ENCODE results near the gene ASS1. TPM values are rescaled to one million over a fixed set of nuclear protein-coding genes. Genes with fewer than 3 reads are reported as not detected.
"Not testable (repeated sequence)": the region's sequence is repeated elsewhere in the genome, so short reads cannot be mapped to it uniquely, and the experiment has no call there.

ASS1 gene
- total RNA-seq, 6 experiments from 2014 or later, result 437 to 1,278 (median 1,014) TPM

GRCh38 chr9:130399768-130400167, 45.0 kb upstream of the ASS1 start:
- DNase-seq, result no peak

GRCh38 chr9:130400870-130401269, 43.9 kb upstream of the ASS1 start:
- no peaks in the 10 kb centered on the region for H3K9me3 ChIP-seq
- no peaks in the 10 kb centered on the region for H3K27me3 ChIP-seq
- no peaks in the 10 kb centered on the region for H3K36me3 ChIP-seq
- H3K4me3 ChIP-seq, result no peak overlapping the region
- intact Hi-C loops (cut with DNase I), result no loop called here
- H3K27ac ChIP-seq, result no peak overlapping the region
- no peak for DNase-seq
- TF ChIP-seq POLR2A (IDR thresholded peaks at IDR 0.05), result no peak
- TF ChIP-seq, protein P1, sequence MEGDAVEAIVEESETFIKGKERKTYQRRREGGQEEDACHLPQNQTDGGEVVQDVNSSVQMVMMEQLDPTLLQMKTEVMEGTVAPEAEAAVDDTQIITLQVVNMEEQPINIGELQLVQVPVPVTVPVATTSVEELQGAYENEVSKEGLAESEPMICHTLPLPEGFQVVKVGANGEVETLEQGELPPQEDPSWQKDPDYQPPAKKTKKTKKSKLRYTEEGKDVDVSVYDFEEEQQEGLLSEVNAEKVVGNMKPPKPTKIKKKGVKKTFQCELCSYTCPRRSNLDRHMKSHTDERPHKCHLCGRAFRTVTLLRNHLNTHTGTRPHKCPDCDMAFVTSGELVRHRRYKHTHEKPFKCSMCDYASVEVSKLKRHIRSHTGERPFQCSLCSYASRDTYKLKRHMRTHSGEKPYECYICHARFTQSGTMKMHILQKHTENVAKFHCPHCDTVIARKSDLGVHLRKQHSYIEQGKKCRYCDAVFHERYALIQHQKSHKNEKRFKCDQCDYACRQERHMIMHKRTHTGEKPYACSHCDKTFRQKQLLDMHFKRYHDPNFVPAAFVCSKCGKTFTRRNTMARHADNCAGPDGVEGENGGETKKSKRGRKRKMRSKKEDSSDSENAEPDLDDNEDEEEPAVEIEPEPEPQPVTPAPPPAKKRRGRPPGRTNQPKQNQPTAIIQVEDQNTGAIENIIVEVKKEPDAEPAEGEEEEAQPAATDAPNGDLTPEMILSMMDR (IDR thresholded peaks at IDR 0.05), result no peak
- WGBS (ENCODE audit: insufficient coverage, low coverage, low lambda C conversion rate, missing lambda C conversion rate), result 100% methylated on average over 1 of the region's 8 CpGs
- no peaks in the 10 kb centered on the region for H3K4me1 ChIP-seq
- ATAC-seq, result no peak

More at GRCh38 chr9:130399768-130400167, 45.0 kb upstream of the ASS1 start:
- TF ChIP-seq, protein P1 (IDR thresholded peaks at IDR 0.05), result no peak
- no peak for TF ChIP-seq POLR2A (IDR thresholded peaks at IDR 0.05)
- Histone ChIP-seq H3K4me3 (no peak overlapping the region), H3K4me1 (no peaks in the 10 kb centered on the region), H3K36me3 (no peaks in the 10 kb centered on the region), H3K9me3 (no peaks in the 10 kb centered on the region), H3K27ac (no peak overlapping the region), H3K27me3 (no peaks in the 10 kb centered on the region)
- ATAC-seq, result no peak
- WGBS (ENCODE audit: insufficient coverage, low coverage, low lambda C conversion rate, missing lambda C conversion rate), result 60% methylated on average over 4 of the region's 8 CpGs
- intact Hi-C loops (cut with DNase I), result no loop called here

DNA sequence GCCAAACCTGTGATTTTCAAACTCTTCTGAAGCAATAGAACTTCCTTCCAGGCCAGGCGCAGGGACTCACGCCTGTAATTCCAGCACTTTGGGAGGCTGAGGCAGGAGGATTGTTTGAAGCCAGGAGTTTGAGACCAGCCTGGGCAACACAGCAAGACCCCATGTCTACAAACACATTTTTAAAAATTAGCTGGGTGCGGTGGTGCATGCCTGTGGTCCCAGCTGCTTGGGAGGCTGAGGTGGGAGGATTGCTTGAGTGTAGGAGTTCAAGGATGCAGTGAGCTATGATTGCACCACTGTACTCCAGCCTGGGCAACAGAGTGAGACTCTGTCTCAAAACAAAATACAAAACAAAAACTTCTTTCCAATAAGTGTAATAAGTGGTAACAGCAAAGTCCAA, 43.0 kb upstream of the ASS1 start:
- H3K4me3 ChIP-seq; ATAC-seq; intact Hi-C loops (cut with DNase I); DNase-seq; H3K9me3 ChIP-seq; H3K27me3 ChIP-seq; H3K27ac ChIP-seq; H3K36me3 ChIP-seq; H3K4me1 ChIP-seq: not testable (repeated sequence)
- 81% methylated on average over 3 of the region's 3 CpGs for WGBS (ENCODE audit: insufficient coverage, low coverage, low lambda C conversion rate, missing lambda C conversion rate)

DNA sequence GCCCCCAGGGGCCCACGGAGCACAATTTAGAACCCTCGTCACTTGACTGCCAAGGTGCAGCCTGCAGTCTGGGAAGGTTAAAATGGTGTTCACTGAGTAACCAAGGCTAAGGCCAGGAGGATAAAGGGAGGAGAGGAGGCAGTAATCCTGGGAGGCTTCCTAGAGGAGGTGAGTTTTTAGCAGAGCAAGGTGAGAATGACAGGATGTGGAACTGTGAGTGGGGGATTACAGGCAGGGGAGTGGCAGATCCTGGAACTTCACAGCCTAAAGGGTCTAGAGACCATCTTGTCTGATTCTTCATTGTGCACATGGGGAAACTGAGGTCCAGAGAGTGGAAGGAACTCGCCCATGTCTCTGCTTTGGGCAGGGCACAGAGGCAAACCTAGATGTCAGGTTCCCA, 42.5 kb upstream of the ASS1 start:
- ATAC-seq (no peak), DNase-seq (no peak)
- WGBS (ENCODE audit: insufficient coverage, low coverage, low lambda C conversion rate, missing lambda C conversion rate), result 91% methylated on average over 2 of the region's 3 CpGs
- no peaks in the 10 kb centered on the region for H3K27me3 ChIP-seq
- no peak overlapping the region for H3K27ac ChIP-seq
- intact Hi-C loops (cut with DNase I), result no loop called here
- no peaks in the 10 kb centered on the region for H3K4me1 ChIP-seq
- no peak overlapping the region for H3K4me3 ChIP-seq
- TF ChIP-seq, protein P1 (IDR thresholded peaks at IDR 0.05), result no peak
- no peak for TF ChIP-seq POLR2A (IDR thresholded peaks at IDR 0.05)
- no peaks in the 10 kb centered on the region for H3K9me3 ChIP-seq
- no peaks in the 10 kb centered on the region for H3K36me3 ChIP-seq

GRCh38 chr9:130402645-130403440, 41.9 kb upstream of the ASS1 start:
- Histone ChIP-seq H3K27me3 (no peaks in the 10 kb centered on the region), H3K4me3 (no peak overlapping the region), H3K4me1 (no peaks in the 10 kb centered on the region), H3K36me3 (no peaks in the 10 kb centered on the region), H3K9me3 (no peaks in the 10 kb centered on the region), H3K27ac (no peak overlapping the region)
- 93% methylated on average over 8 of the region's 28 CpGs for WGBS (ENCODE audit: insufficient coverage, low coverage, low lambda C conversion rate, missing lambda C conversion rate)
- DNase-seq (no peak), ATAC-seq (no peak)
- intact Hi-C loops (cut with DNase I), result no loop called here
- TF ChIP-seq, protein P1 (IDR thresholded peaks at IDR 0.05), result no peak
- no peak for TF ChIP-seq POLR2A (IDR thresholded peaks at IDR 0.05)
